ENCODE data around the gene PSEN1.

Gene PSEN1

DNA sequence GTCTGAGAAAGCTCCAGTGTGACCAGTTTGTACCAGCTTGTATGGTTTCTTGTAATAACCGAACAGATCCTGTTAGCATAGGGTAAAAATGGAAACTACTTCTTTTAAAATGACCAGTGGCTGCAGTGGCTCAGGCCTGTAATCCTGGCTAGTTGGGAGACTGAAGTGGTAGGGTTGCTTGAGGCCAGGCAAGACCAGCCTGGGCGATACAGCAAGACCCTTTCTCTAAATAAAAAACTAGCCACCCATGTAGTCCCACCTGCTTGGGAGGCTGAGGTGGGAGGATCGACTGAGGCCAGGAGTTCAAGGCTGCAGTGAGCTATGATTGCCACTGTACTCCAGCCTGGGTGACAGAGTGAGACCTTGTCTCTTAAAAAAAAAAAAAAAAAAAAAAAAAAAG, 7.3 kb downstream of the PSEN1 start:
- H4K91ac ChIP-seq (ENCODE audit: low read depth, low read length, poor library complexity): no peak overlapping the region
- no peak overlapping the region for H2BK12ac ChIP-seq (ENCODE audit: low read length)
- no peak for DNase-seq (ENCODE audit: low spot score)
- no peak overlapping the region for H2BK15ac ChIP-seq (ENCODE audit: low read length)
- H2AK5ac ChIP-seq (ENCODE audit: low read depth, low read length): no peak overlapping the region
- no peak overlapping the region for H2BK120ac ChIP-seq (ENCODE audit: low read depth, low read length)
- no peak overlapping the region for H4K8ac ChIP-seq (ENCODE audit: low read depth, low read length)
- no peak overlapping the region for H3K4ac ChIP-seq (ENCODE audit: low read length)
- no peak overlapping the region for H3K18ac ChIP-seq (ENCODE audit: low read length)
- peaks cover 5% of the 10 kb centered on the region for H3K79me1 ChIP-seq (ENCODE audit: low read depth, low read length)
- H3K27ac ChIP-seq (replicated peaks; ENCODE audit: low read length): no peak overlapping the region
- peaks cover 2 to 4% of the 10 kb centered on the region in 2 donors for H3K9me3 ChIP-seq (replicated peaks in 1 of 2; ENCODE audit: control insufficient read depth in 2 of 2, insufficient read depth in 1 of 2, low read depth in 1 of 2, low read length in 2 of 2)
- H3K27me3 ChIP-seq (ENCODE audit: control insufficient read depth in 3 of 3, insufficient read depth in 3 of 3, low read depth in 1 of 3, low read length in 3 of 3): no peaks in the 10 kb centered on the region
- no peak overlapping the region for H3K4me2 ChIP-seq (ENCODE audit: insufficient read depth, low read length, poor library complexity, severe bottlenecking)
- H3K14ac ChIP-seq (ENCODE audit: low read length): no peak overlapping the region
- no peak overlapping the region for H2AFZ ChIP-seq (ENCODE audit: low read length)
- H3K4me1 ChIP-seq (ENCODE audit: control insufficient read depth in 2 of 2, insufficient read depth in 1 of 2, low read depth in 1 of 2, low read length in 2 of 2): peaks cover 5 to 12% of the 10 kb centered on the region in 2 donors
- H3K4me3 ChIP-seq (ENCODE audit: low read length in 2 of 2): no peak overlapping the region
- no peak overlapping the region for H3K23ac ChIP-seq (ENCODE audit: low read depth, low read length, poor library complexity)
- H3K36me3 ChIP-seq (replicated peaks in 1 of 2; ENCODE audit: control insufficient read depth in 2 of 2, insufficient read depth in 2 of 2, low read length in 2 of 2): peaks cover 2 to 19% of the 10 kb centered on the region in 2 donors
- H3K9ac ChIP-seq (ENCODE audit: low read depth, low read length, poor library complexity): no peak overlapping the region
- WGBS, 2 donors (ENCODE audit: extremely low coverage in 2 of 2, insufficient read length in 2 of 2, insufficient replicate concordance in 1 of 2): no CpG with 5 or more reads among the region's 3 CpGs
- H2BK5ac ChIP-seq (ENCODE audit: low read length): no peak overlapping the region

DNA sequence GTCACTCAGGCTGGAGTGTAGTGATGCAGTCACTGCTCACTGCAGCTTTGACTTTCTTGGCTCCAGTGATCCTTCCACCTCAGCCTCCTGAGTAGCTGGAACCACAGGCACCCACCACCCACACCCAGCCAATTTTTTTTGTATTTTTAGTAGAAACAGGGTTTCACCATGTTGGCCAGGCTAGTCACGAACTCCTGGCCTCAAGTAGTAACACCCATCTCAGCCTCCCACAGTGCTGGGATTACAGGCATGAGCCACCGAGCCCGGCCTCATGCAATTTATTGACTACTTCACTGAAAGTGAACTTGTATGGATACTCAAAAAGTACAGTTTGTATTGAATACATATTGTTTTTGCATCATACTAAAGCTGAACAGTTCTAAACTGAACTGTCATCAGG, 9.1 kb downstream of the PSEN1 start:
- H2AFZ ChIP-seq (ENCODE audit: low read length): no peak overlapping the region
- H3K36me3 ChIP-seq (replicated peaks in 1 of 2; ENCODE audit: control insufficient read depth in 2 of 2, insufficient read depth in 2 of 2, low read length in 2 of 2): peaks cover 7 to 35% of the 10 kb centered on the region in 2 donors
- H3K27ac ChIP-seq (replicated peaks; ENCODE audit: low read length): no peak overlapping the region
- no peak overlapping the region for H2BK120ac ChIP-seq (ENCODE audit: low read depth, low read length)
- H4K8ac ChIP-seq (ENCODE audit: low read depth, low read length): no peak overlapping the region
- no peak overlapping the region for H4K91ac ChIP-seq (ENCODE audit: low read depth, low read length, poor library complexity)
- H2BK5ac ChIP-seq (ENCODE audit: low read length): no peak overlapping the region
- H3K4me2 ChIP-seq (ENCODE audit: insufficient read depth, low read length, poor library complexity, severe bottlenecking): no peak overlapping the region
- H3K23ac ChIP-seq (ENCODE audit: low read depth, low read length, poor library complexity): no peak overlapping the region
- no peak overlapping the region for H2BK12ac ChIP-seq (ENCODE audit: low read length)
- no peak overlapping the region for H2AK5ac ChIP-seq (ENCODE audit: low read depth, low read length)
- no peak overlapping the region for H3K4me3 ChIP-seq (ENCODE audit: low read length in 2 of 2)
- no peak for DNase-seq (ENCODE audit: low spot score)
- H3K4me1 ChIP-seq (ENCODE audit: control insufficient read depth in 2 of 2, insufficient read depth in 1 of 2, low read depth in 1 of 2, low read length in 2 of 2): peaks cover 5 to 12% of the 10 kb centered on the region in 2 donors
- H3K79me1 ChIP-seq (ENCODE audit: low read depth, low read length): peaks cover 5% of the 10 kb centered on the region
- H3K9ac ChIP-seq (ENCODE audit: low read depth, low read length, poor library complexity): no peak overlapping the region
- H3K9me3 ChIP-seq (replicated peaks in 1 of 2; ENCODE audit: control insufficient read depth in 2 of 2, insufficient read depth in 1 of 2, low read depth in 1 of 2, low read length in 2 of 2): peaks cover 2 to 4% of the 10 kb centered on the region in 2 donors
- H2BK15ac ChIP-seq (ENCODE audit: low read length): no peak overlapping the region
- H3K18ac ChIP-seq (ENCODE audit: low read length): no peak overlapping the region
- H3K14ac ChIP-seq (ENCODE audit: low read length): no peak overlapping the region
- no peaks in the 10 kb centered on the region for H3K27me3 ChIP-seq (ENCODE audit: control insufficient read depth in 3 of 3, insufficient read depth in 3 of 3, low read depth in 1 of 3, low read length in 3 of 3)
- no CpG with 5 or more reads among the region's 3 CpGs for WGBS, 2 donors (ENCODE audit: extremely low coverage in 2 of 2, insufficient read length in 2 of 2, insufficient replicate concordance in 1 of 2)
- no peak overlapping the region for H3K4ac ChIP-seq (ENCODE audit: low read length)

DNA sequence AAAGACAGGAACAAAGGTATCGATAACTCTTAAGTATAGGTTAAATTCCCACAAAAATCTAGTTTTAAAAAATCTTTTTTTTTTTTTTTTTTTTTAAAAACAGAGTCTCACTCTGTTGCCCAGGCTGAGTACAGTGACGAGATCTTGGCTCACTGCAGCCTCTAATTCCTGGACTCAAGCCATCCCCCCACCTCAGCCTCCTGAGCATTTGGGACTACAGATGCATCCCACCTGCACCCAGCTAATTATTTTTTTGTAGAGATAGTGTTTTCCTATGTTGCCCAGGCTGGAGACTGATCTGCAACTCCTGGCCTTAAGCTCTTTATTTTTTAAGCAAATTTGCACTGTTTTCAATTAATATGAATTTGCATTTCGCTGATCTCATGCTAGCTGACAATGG, 9.8 kb downstream of the PSEN1 start:
- H3K79me1 ChIP-seq (ENCODE audit: low read depth, low read length): peaks cover under 1% of the 10 kb centered on the region
- H3K27me3 ChIP-seq (ENCODE audit: control insufficient read depth in 3 of 3, insufficient read depth in 3 of 3, low read depth in 1 of 3, low read length in 3 of 3): no peaks in the 10 kb centered on the region
- H2BK12ac ChIP-seq (ENCODE audit: low read length): no peak overlapping the region
- no peak overlapping the region for H3K23ac ChIP-seq (ENCODE audit: low read depth, low read length, poor library complexity)
- no peak for DNase-seq (ENCODE audit: low spot score)
- H2AK5ac ChIP-seq (ENCODE audit: low read depth, low read length): no peak overlapping the region
- H3K27ac ChIP-seq (replicated peaks; ENCODE audit: low read length): no peak overlapping the region
- peaks cover 0 to under 1% of the 10 kb centered on the region in 2 donors for H3K9me3 ChIP-seq (replicated peaks in 1 of 2; ENCODE audit: control insufficient read depth in 2 of 2, insufficient read depth in 1 of 2, low read depth in 1 of 2, low read length in 2 of 2)
- H3K18ac ChIP-seq (ENCODE audit: low read length): no peak overlapping the region
- H3K4me2 ChIP-seq (ENCODE audit: insufficient read depth, low read length, poor library complexity, severe bottlenecking): no peak overlapping the region
- peaks cover 5 to 12% of the 10 kb centered on the region in 2 donors for H3K4me1 ChIP-seq (ENCODE audit: control insufficient read depth in 2 of 2, insufficient read depth in 1 of 2, low read depth in 1 of 2, low read length in 2 of 2)
- no peak overlapping the region for H2BK120ac ChIP-seq (ENCODE audit: low read depth, low read length)
- no peak overlapping the region for H3K4ac ChIP-seq (ENCODE audit: low read length)
- no peak overlapping the region for H3K9ac ChIP-seq (ENCODE audit: low read depth, low read length, poor library complexity)
- no peak overlapping the region for H4K8ac ChIP-seq (ENCODE audit: low read depth, low read length)
- H3K36me3 ChIP-seq (replicated peaks in 1 of 2; ENCODE audit: control insufficient read depth in 2 of 2, insufficient read depth in 2 of 2, low read length in 2 of 2): peaks cover 7 to 35% of the 10 kb centered on the region in 2 donors
- H2AFZ ChIP-seq (ENCODE audit: low read length): no peak overlapping the region
- H3K14ac ChIP-seq (ENCODE audit: low read length): no peak overlapping the region
- H2BK15ac ChIP-seq (ENCODE audit: low read length): no peak overlapping the region
- no peak overlapping the region for H3K4me3 ChIP-seq (ENCODE audit: low read length in 2 of 2)
- H2BK5ac ChIP-seq (ENCODE audit: low read length): no peak overlapping the region
- no CpG with 5 or more reads among the region's 3 CpGs for WGBS, 2 donors (ENCODE audit: extremely low coverage in 2 of 2, insufficient read length in 2 of 2, insufficient replicate concordance in 1 of 2)
- no peak overlapping the region for H4K91ac ChIP-seq (ENCODE audit: low read depth, low read length, poor library complexity)

DNA sequence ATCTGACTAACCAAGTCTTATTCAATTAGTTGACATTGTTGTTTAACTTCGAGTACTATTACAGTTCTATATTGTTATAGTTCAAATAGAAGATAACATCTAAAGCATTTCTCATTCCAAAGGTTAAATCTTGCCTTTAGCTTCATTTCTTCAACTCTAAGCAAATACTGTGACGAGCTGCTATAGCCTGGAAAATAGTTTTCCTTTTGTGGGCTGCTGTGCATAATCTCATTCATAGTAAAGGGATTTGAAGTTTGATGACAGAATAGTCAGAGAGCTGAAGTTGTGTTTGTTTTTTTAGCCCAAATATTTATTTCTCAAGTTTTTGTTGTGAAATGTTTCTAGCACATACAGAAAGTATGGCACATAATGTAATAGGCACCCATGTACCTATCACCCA, 13.4 kb downstream of the PSEN1 start:
- H3K9ac ChIP-seq (ENCODE audit: low read depth, low read length, poor library complexity): no peak overlapping the region
- H3K79me1 ChIP-seq (ENCODE audit: low read depth, low read length): peaks cover 3% of the 10 kb centered on the region
- no peak overlapping the region for H4K8ac ChIP-seq (ENCODE audit: low read depth, low read length)
- H2AFZ ChIP-seq (ENCODE audit: low read length): no peak overlapping the region
- H3K36me3 ChIP-seq (replicated peaks in 1 of 2; ENCODE audit: control insufficient read depth in 2 of 2, insufficient read depth in 2 of 2, low read length in 2 of 2): peaks cover 8 to 65% of the 10 kb centered on the region in 2 donors
- H3K18ac ChIP-seq (ENCODE audit: low read length): no peak overlapping the region
- H2BK5ac ChIP-seq (ENCODE audit: low read length): no peak overlapping the region
- H3K4me2 ChIP-seq (ENCODE audit: insufficient read depth, low read length, poor library complexity, severe bottlenecking): no peak overlapping the region
- no peak overlapping the region for H2BK120ac ChIP-seq (ENCODE audit: low read depth, low read length)
- H3K4me3 ChIP-seq (ENCODE audit: low read length in 2 of 2): no peak overlapping the region
- H3K27ac ChIP-seq (replicated peaks; ENCODE audit: low read length): no peak overlapping the region
- H2AK5ac ChIP-seq (ENCODE audit: low read depth, low read length): no peak overlapping the region
- H3K9me3 ChIP-seq (replicated peaks in 1 of 2; ENCODE audit: control insufficient read depth in 2 of 2, insufficient read depth in 1 of 2, low read depth in 1 of 2, low read length in 2 of 2): no peaks in the 10 kb centered on the region
- no peak overlapping the region for H3K4ac ChIP-seq (ENCODE audit: low read length)
- no peak overlapping the region for H2BK12ac ChIP-seq (ENCODE audit: low read length)
- WGBS, 2 donors (ENCODE audit: extremely low coverage in 2 of 2, insufficient read length in 2 of 2, insufficient replicate concordance in 1 of 2): no CpG with 5 or more reads among the region's 2 CpGs
- no peak for DNase-seq (ENCODE audit: low spot score)
- H4K91ac ChIP-seq (ENCODE audit: low read depth, low read length, poor library complexity): no peak overlapping the region
- no peak overlapping the region for H2BK15ac ChIP-seq (ENCODE audit: low read length)
- no peaks in the 10 kb centered on the region for H3K27me3 ChIP-seq (ENCODE audit: control insufficient read depth in 3 of 3, insufficient read depth in 3 of 3, low read depth in 1 of 3, low read length in 3 of 3)
- H3K4me1 ChIP-seq (ENCODE audit: control insufficient read depth in 2 of 2, insufficient read depth in 1 of 2, low read depth in 1 of 2, low read length in 2 of 2): no peaks in the 10 kb centered on the region
- H3K23ac ChIP-seq (ENCODE audit: low read depth, low read length, poor library complexity): no peak overlapping the region
- no peak overlapping the region for H3K14ac ChIP-seq (ENCODE audit: low read length)
